H9 (cell line): Measurements from ENCODE around the gene PKNOX2. TPM values are rescaled to one million over a fixed set of nuclear protein-coding genes. Genes with fewer than 3 reads are reported as not detected.

Source experiments
- DNase-seq: peaks from one replicate; pipeline ENCODE4 v3.0.0-alpha.2; 2017
- H2AFZ ChIP-seq: one replicate; pipeline ENCODE4 v1.6.1; 2013; ENCODE audit warnings: mild to moderate bottlenecking, low read length, control low read depth, moderate library complexity
- H2AK5ac ChIP-seq: 2 replicates; pipeline ENCODE4 v1.6.1; 2013; ENCODE audit warnings: low read length, control low read depth, mixed read lengths; ENCODE audit not compliant: insufficient read length
- H2BK120ac ChIP-seq: one replicate; pipeline ENCODE4 v1.6.1; 2013; ENCODE audit warnings: low read depth, mild to moderate bottlenecking, low read length, control low read depth, inconsistent platforms; ENCODE audit not compliant: poor library complexity, severe bottlenecking
- H2BK12ac ChIP-seq: 2 replicates; pipeline ENCODE4 v1.6.1; 2013; ENCODE audit warnings: low read length, control low read depth, mixed read lengths, low read depth; ENCODE audit not compliant: insufficient read length
- H2BK15ac ChIP-seq: 2 replicates; pipeline ENCODE4 v1.6.1; 2013; ENCODE audit warnings: low read depth, low read length, control low read depth
- H2BK20ac ChIP-seq: one replicate; pipeline ENCODE4 v1.6.1; 2013; ENCODE audit warnings: low read depth, mild to moderate bottlenecking, low read length, control low read depth, inconsistent platforms; ENCODE audit not compliant: poor library complexity, severe bottlenecking
- H2BK5ac ChIP-seq: 2 replicates; pipeline ENCODE4 v1.6.1; 2013; ENCODE audit warnings: low read length, control low read depth, mixed read lengths; ENCODE audit not compliant: insufficient read length
- H3K14ac ChIP-seq: 2 replicates; pipeline ENCODE4 v1.6.1; 2013; ENCODE audit warnings: low read length, control low read depth; ENCODE audit not compliant: insufficient read depth
- H3K18ac ChIP-seq: 2 replicates; pipeline ENCODE4 v1.6.1; 2013; ENCODE audit warnings: low read depth, mild to moderate bottlenecking, mixed read lengths, low read length, control low read depth; ENCODE audit not compliant: insufficient read length
- H3K23ac ChIP-seq: 2 replicates; pipeline ENCODE4 v1.6.1; 2013; ENCODE audit warnings: low read length, control low read depth, mixed read lengths, low read depth; ENCODE audit not compliant: insufficient read length
- H3K23me2 ChIP-seq: 2 replicates; pipeline ENCODE4 v1.6.1; 2013; ENCODE audit warnings: low read depth, mild to moderate bottlenecking, mixed read lengths, low read length, control low read depth; ENCODE audit not compliant: insufficient read length, poor library complexity, severe bottlenecking
- H3K27ac ChIP-seq: 2 replicates; pipeline ENCODE4 v1.5.1; 2013; ENCODE audit warnings: low read length, control low read depth, mixed read lengths, low read depth; ENCODE audit not compliant: insufficient read length
- H3K27me3 ChIP-seq: 2 replicates; pipeline ENCODE4 v1.6.1; 2013; ENCODE audit warnings: low read length, control low read depth, inconsistent platforms; ENCODE audit not compliant: insufficient read depth
- H3K4ac ChIP-seq: 2 replicates; pipeline ENCODE4 v1.6.1; 2013; ENCODE audit warnings: low read depth, mild to moderate bottlenecking, control low read depth, inconsistent platforms, low read length, moderate library complexity
- H3K4me1 ChIP-seq: 2 replicates; pipeline ENCODE4 v1.6.1; 2013; ENCODE audit warnings: low read length, control low read depth, inconsistent platforms; ENCODE audit not compliant: insufficient read depth
- H3K4me2 ChIP-seq: 2 replicates; pipeline ENCODE4 v1.6.1; 2013; ENCODE audit warnings: low read length, control low read depth, mixed read lengths; ENCODE audit not compliant: insufficient read length, insufficient read depth
- H3K56ac ChIP-seq: 2 replicates; pipeline ENCODE4 v1.6.1; 2013; ENCODE audit warnings: low read depth, mild to moderate bottlenecking, mixed read lengths, low read length, control low read depth; ENCODE audit not compliant: insufficient read length
- H3K79me1 ChIP-seq: 2 replicates; pipeline ENCODE4 v1.6.1; 2013; ENCODE audit warnings: low read depth, mild to moderate bottlenecking, moderate library complexity, low read length, control low read depth, inconsistent platforms; ENCODE audit not compliant: insufficient read depth, poor library complexity, severe bottlenecking
- H3K79me2 ChIP-seq: 2 replicates; pipeline ENCODE4 v1.6.1; 2013; ENCODE audit warnings: low read length, control low read depth, inconsistent platforms; ENCODE audit not compliant: insufficient read depth
- H3K9ac ChIP-seq: 2 replicates; pipeline ENCODE4 v1.6.1; 2013; ENCODE audit warnings: low read length, control low read depth, mixed read lengths; ENCODE audit not compliant: insufficient read length; ENCODE audit errors: extremely low read depth
- H3K9me3 ChIP-seq: one replicate; pipeline ENCODE4 v1.6.1; 2013; ENCODE audit warnings: low read depth, low read length, inconsistent platforms; ENCODE audit not compliant: control insufficient read depth
- H3T11ph ChIP-seq: one replicate; pipeline ENCODE4 v1.6.1; 2013; ENCODE audit warnings: mild to moderate bottlenecking, low read length, control low read depth, inconsistent platforms
- H4K20me1 ChIP-seq: one replicate; pipeline ENCODE4 v1.6.1; 2013; ENCODE audit not compliant: control insufficient read depth, insufficient read length, insufficient read depth
- H4K5ac ChIP-seq: 2 replicates; pipeline ENCODE4 v1.6.1; 2013; ENCODE audit warnings: low read depth, mild to moderate bottlenecking, mixed read lengths, low read length, control low read depth; ENCODE audit not compliant: insufficient read length
- H4K8ac ChIP-seq: replicated peaks from 2 replicates; pipeline ENCODE4 v1.6.1; 2013; ENCODE audit warnings: low read length, control low read depth, mixed read lengths, low read depth; ENCODE audit not compliant: insufficient read length
- H4K91ac ChIP-seq: 2 replicates; pipeline ENCODE4 v1.6.1; 2013; ENCODE audit warnings: low read depth, mild to moderate bottlenecking, moderate library complexity, mixed read lengths, low read length, control low read depth; ENCODE audit not compliant: insufficient read length
- H3K27ac Mint-ChIP-seq, 3 experiments: 2 replicates in 2 of 3; 3 replicates in 1 of 3; pipeline ENCODE4 v1.8.0; 2020 to 2021; ENCODE audit warnings: mixed read lengths in 3 of 3, mild to moderate bottlenecking in 1 of 3, moderate library complexity in 1 of 3
- H3K27me3 Mint-ChIP-seq: 2 replicates; pipeline ENCODE4 v1.8.0; 2021; ENCODE audit warnings: low read depth, mild to moderate bottlenecking, moderate library complexity, mixed read lengths
- H3K36me3 Mint-ChIP-seq, 3 experiments: 2 replicates in 2 of 3; 3 replicates in 1 of 3; pipeline ENCODE4 v1.8.0; 2020 to 2021; ENCODE audit warnings: low read depth in 3 of 3, mixed read lengths in 3 of 3; ENCODE audit not compliant: insufficient read depth in 1 of 3
- H3K4me1 Mint-ChIP-seq, 2 experiments: 2 replicates each; pipeline ENCODE4 v1.8.0; 2020; ENCODE audit warnings: mixed read lengths in 2 of 2
- H3K4me3 Mint-ChIP-seq, 2 experiments: 2 replicates in 1 of 2; 3 replicates in 1 of 2; pipeline ENCODE4 v1.8.0; 2020 to 2021; ENCODE audit warnings: mild to moderate bottlenecking in 2 of 2, mixed read lengths in 2 of 2, moderate library complexity in 1 of 2
- H3K9me3 Mint-ChIP-seq, 2 experiments: 2 replicates in 1 of 2; 3 replicates in 1 of 2; pipeline ENCODE4 v1.8.0; 2020; ENCODE audit warnings: mild to moderate bottlenecking in 2 of 2, mixed read lengths in 2 of 2, moderate library complexity in 1 of 2
- WGBS: extraction: QIAGEN DNeasy Blood & Tissue Kit; methylation state at CpG from one replicate; pipeline ENCODE4 v1.1.7; 2013; ENCODE audit warnings: missing lambda C conversion rate, low lambda C conversion rate, mixed read lengths; ENCODE audit not compliant: insufficient read length; ENCODE audit errors: extremely low coverage; 5-methylcytosine and 5-hydroxymethylcytosine counted together
- total RNA-seq: library from RNA; stranded (reverse); gene quantifications from 2 replicates; pipeline ENCODE4 v1.2.1, GENCODE V29; 2021
- TF ChIP-seq, protein P1 (sequence below): fragments of 200-600 bp; sonication (generic); conservative IDR thresholded peaks from 3 replicates; pipeline ENCODE4 v1.8.0; 2021; ENCODE audit warnings: antibody characterized with exemption, mild to moderate bottlenecking

The PKNOX2 gene
- total RNA-seq, 1 experiment from 2014 or later: 1.3 TPM

DNA sequence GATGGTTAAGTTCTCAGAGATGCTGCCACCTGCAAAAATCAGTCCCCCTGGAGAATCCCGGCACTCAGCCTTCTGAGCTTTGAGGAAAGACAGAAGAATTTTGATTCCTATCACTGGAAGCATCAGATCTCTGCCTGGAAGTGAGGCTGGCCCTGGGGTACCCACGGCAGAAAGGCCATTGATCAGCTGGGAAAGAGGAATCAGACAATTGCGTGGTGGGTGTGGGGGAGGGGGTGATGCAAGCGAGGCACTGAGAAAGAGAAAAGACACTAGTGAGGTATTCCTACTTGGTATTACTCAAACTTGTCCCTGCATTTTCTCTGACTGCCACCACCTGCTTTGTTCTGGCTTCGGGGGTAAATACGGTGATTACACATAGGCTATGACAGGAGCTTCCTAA, 235.4 kb downstream of the PKNOX2 start:
- H3K4me1 Mint-ChIP-seq: peaks cover 58 to 63% of the 10 kb centered on the region in 2 experiments

More for the DNA sequence above, 235.4 kb downstream of the PKNOX2 start:
- Histone ChIP-seq H3K27me3 (no peaks in the 10 kb centered on the region), H3K27ac (no peak overlapping the region), H4K20me1 (no peaks in the 10 kb centered on the region), H2BK120ac (no peak overlapping the region), H4K91ac (no peak overlapping the region), H2AK5ac (no peak overlapping the region), H2BK15ac (no peak overlapping the region), H3K9me3 (no peaks in the 10 kb centered on the region), H3K23me2 (no peaks in the 10 kb centered on the region), H2AFZ (no peak overlapping the region), H3K79me2 (no peaks in the 10 kb centered on the region), H3K23ac (no peak overlapping the region), H2BK5ac (no peak overlapping the region), H4K5ac (no peak overlapping the region), H3T11ph (no peak overlapping the region), H3K4me2 (no peak overlapping the region), H3K9ac (no peak overlapping the region), H3K18ac (no peak overlapping the region), H3K56ac (no peak overlapping the region), H3K14ac (no peak overlapping the region), H3K4me1 (peaks cover 8% of the 10 kb centered on the region; the same call in 1 of the 2 replicates), H3K4ac (no peak overlapping the region), H4K8ac (no peak overlapping the region), H2BK20ac (no peak overlapping the region), H2BK12ac (no peak overlapping the region), H3K79me1 (no peaks in the 10 kb centered on the region)
- Mint-ChIP-seq H3K36me3 (peaks cover 0 to 13% (median 0%) of the 10 kb centered on the region in 3 experiments; a peak in 3 of 7 replicates), H3K27me3 (peaks cover 13% of the 10 kb centered on the region), H3K9me3 (0 out of 5 replicates have a peak, but pooled peaks cover 0 to 2% of the 10 kb centered on the region in 2 experiments), H3K27ac (no peak overlapping the region), H3K4me3 (no peak overlapping the region)
- DNase-seq: no peak
- WGBS: no CpG with 5 or more reads among the region's 6 CpGs
- TF ChIP-seq, protein P1, sequence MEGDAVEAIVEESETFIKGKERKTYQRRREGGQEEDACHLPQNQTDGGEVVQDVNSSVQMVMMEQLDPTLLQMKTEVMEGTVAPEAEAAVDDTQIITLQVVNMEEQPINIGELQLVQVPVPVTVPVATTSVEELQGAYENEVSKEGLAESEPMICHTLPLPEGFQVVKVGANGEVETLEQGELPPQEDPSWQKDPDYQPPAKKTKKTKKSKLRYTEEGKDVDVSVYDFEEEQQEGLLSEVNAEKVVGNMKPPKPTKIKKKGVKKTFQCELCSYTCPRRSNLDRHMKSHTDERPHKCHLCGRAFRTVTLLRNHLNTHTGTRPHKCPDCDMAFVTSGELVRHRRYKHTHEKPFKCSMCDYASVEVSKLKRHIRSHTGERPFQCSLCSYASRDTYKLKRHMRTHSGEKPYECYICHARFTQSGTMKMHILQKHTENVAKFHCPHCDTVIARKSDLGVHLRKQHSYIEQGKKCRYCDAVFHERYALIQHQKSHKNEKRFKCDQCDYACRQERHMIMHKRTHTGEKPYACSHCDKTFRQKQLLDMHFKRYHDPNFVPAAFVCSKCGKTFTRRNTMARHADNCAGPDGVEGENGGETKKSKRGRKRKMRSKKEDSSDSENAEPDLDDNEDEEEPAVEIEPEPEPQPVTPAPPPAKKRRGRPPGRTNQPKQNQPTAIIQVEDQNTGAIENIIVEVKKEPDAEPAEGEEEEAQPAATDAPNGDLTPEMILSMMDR: no peak
